ENCODE results near the gene CRELD2. TPM values are rescaled to one million over a fixed set of nuclear protein-coding genes. Genes with fewer than 3 reads are reported as not detected.

CRELD2 gene
- polyA plus RNA-seq, 3 donors: 20.3 to 33.2 (median 27.6) TPM

DNA sequence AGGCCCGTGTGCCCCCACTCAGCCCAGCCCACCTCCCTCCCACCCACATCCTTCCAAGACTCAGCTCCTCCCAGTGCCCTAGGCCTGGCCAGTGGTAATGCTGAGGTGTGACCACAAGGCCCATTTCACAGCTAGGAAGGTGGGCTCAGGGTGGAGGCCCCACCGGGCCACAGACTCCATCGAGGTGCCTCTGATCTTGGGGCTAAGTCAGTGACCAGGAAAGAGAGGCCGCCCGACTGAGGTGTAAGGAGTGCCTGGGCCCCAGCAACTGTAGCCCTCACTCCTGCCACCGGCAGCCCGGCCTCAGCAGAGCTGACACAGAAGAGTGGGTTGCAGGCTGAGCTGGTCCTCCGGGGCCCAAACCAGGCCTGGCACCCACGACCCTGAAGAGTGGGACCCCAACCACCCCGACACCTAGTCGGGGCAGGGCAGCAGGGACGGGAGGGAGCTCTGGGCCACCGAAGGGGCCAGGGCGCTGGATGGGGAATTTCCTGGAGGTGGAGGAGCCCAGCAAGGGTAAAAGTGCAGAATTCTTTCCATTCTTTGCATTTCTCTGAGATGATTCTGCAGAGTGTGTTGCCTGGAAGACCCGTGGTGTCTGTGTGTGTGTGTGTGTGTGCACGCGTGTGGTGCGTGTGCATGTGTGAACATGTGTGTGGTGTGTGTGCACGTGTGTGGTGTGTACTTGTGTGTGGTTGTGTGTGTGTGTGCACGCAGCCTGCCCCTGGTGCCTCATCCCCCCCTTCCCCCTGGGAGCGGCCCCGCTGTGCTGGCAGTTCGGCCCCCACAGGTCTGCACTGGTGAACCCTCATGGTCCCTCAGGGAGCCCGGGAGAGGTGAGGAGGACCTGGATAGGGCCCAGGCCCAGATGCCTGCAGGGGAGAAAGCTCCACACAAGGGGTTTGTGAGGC is 33.8 kb downstream of the CRELD2 start:
- TF ChIP-seq CTCF (IDR thresholded peaks at IDR 0.05): no peak
- H4K20me1 ChIP-seq (ENCODE audit: insufficient read depth, low read length): no peaks in the 10 kb centered on the region
- Mint-ChIP-seq H3K4me1 (peaks cover 18% of the 10 kb centered on the region), H3K27ac (peak overlapping the region in 1 of 7 donors; percentile 36), H3K4me3 (no peak overlapping the region), H3K27me3 (ENCODE audit: low read depth in 3 of 3) (peaks cover 0 to 4% (median 2%) of the 10 kb centered on the region in 3 donors), H3K9me3 (no peaks in the 10 kb centered on the region), H3K36me3 (no peaks in the 10 kb centered on the region)
- DNase-seq: no peak
- no peaks in the 10 kb centered on the region for H3K9me3 ChIP-seq (replicated peaks in 1 of 2; ENCODE audit: control insufficient read depth in 1 of 2, insufficient read depth in 1 of 2, low read length in 2 of 2)
- intact Hi-C loops (cut with micrococcal nuclease): no loop called here
- no peaks in the 10 kb centered on the region for H3K36me3 ChIP-seq (replicated peaks in 1 of 2; ENCODE audit: control insufficient read depth in 1 of 2, insufficient read depth in 2 of 2, low read length in 2 of 2)
- H3K79me2 ChIP-seq (ENCODE audit: insufficient read depth, low read length): no peaks in the 10 kb centered on the region
- no peak overlapping the region for H3K4me2 ChIP-seq (replicated peaks; ENCODE audit: extremely low read depth, low read length, poor library complexity, severe bottlenecking)
- no peak overlapping the region for H2AFZ ChIP-seq (ENCODE audit: insufficient read depth, low read depth, low read length, poor library complexity, severe bottlenecking)
- no peaks in the 10 kb centered on the region for H3K27me3 ChIP-seq (ENCODE audit: control insufficient read depth in 2 of 2, insufficient read depth in 2 of 2, low read length in 2 of 2)
- H3K9ac ChIP-seq (ENCODE audit: insufficient read depth, low read length, poor library complexity, severe bottlenecking): no peak overlapping the region
- peaks cover 29 to 48% of the 10 kb centered on the region in 2 donors for H3K4me1 ChIP-seq (ENCODE audit: control insufficient read depth in 1 of 2, insufficient read depth in 2 of 2, low read length in 2 of 2)
- H3K4me3 ChIP-seq (replicated peaks in 1 of 3; ENCODE audit: low read depth in 2 of 3, low read length in 3 of 3): no peak overlapping the region
- no peak overlapping the region for H3K27ac ChIP-seq (ENCODE audit: low read depth in 1 of 2, low read length in 2 of 2)
- 93% methylated on average over 15 of the region's 24 CpGs for WGBS (ENCODE audit: insufficient coverage)

DNA sequence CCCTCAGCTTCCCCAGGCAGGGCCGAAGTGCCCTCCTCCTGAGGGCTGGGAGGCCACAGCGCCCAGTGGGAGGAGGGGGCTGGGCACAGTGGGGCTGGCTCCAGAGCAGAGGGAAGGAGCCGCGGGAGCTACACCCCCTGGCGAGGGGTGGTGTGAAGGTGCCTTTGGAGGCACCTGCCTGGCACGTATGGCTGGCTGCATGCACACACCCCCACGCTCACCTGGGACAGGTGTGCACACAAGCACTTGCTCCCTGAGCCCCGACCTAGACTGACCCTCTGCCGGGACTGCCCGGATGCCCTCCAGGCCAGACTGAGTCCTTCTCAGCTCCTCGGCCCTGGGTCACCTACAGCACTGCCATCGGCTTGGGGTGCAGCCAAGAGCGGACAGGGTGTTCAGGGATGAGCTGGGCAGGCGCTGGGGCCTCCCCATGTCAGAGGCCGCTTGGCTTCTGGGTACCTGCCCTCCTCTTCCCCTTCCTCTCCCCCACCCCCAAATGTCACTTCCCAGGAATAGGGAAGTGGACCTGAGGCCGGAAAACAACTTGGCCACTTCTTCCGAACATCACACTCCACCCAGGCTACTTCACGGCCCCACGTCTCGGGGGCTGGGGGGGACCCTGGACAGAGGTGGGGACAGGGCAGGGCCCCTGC is 34.7 kb downstream of the CRELD2 start:
- H3K4me1 Mint-ChIP-seq: peaks cover 18% of the 10 kb centered on the region

More for the DNA sequence above, 34.7 kb downstream of the CRELD2 start:
- Mint-ChIP-seq H3K27ac (peak overlapping the region in 4 of 7 donors; percentile 32 to 91 (median 54)), H3K27me3 (ENCODE audit: low read depth in 3 of 3) (peaks cover 0 to 4% (median 2%) of the 10 kb centered on the region in 3 donors), H3K36me3 (no peaks in the 10 kb centered on the region), H3K9me3 (no peaks in the 10 kb centered on the region), H3K4me3 (peak overlapping the region in 1 of 2 donors; percentile 48)
- no peaks in the 10 kb centered on the region for H3K9me3 ChIP-seq (replicated peaks in 1 of 2; ENCODE audit: control insufficient read depth in 1 of 2, insufficient read depth in 1 of 2, low read length in 2 of 2)
- no peaks in the 10 kb centered on the region for H3K27me3 ChIP-seq (ENCODE audit: control insufficient read depth in 2 of 2, insufficient read depth in 2 of 2, low read length in 2 of 2)
- peaks cover 29 to 48% of the 10 kb centered on the region in 2 donors for H3K4me1 ChIP-seq (ENCODE audit: control insufficient read depth in 1 of 2, insufficient read depth in 2 of 2, low read length in 2 of 2)
- peak overlapping the region; percentile 19 to 73 for H3K27ac ChIP-seq (ENCODE audit: low read depth in 1 of 2, low read length in 2 of 2)
- no peak for TF ChIP-seq CTCF (IDR thresholded peaks at IDR 0.05)
- no peaks in the 10 kb centered on the region for H3K79me2 ChIP-seq (ENCODE audit: insufficient read depth, low read length)
- H3K9ac ChIP-seq (ENCODE audit: insufficient read depth, low read length, poor library complexity, severe bottlenecking): peak overlapping the region; percentile 47
- H3K4me2 ChIP-seq (replicated peaks; ENCODE audit: extremely low read depth, low read length, poor library complexity, severe bottlenecking): peak overlapping the region; percentile 61
- WGBS (ENCODE audit: insufficient coverage): 66% methylated on average over 17 of the region's 20 CpGs
- no peaks in the 10 kb centered on the region for H4K20me1 ChIP-seq (ENCODE audit: insufficient read depth, low read length)
- intact Hi-C loops (cut with micrococcal nuclease): no loop called here
- H3K4me3 ChIP-seq (replicated peaks in 1 of 3; ENCODE audit: low read depth in 2 of 3, low read length in 3 of 3): peak overlapping the region in 1 of 3 experiments; percentile 36
- peak overlapping the region; percentile 77 for H2AFZ ChIP-seq (ENCODE audit: insufficient read depth, low read depth, low read length, poor library complexity, severe bottlenecking)
- H3K36me3 ChIP-seq (replicated peaks in 1 of 2; ENCODE audit: control insufficient read depth in 1 of 2, insufficient read depth in 2 of 2, low read length in 2 of 2): no peaks in the 10 kb centered on the region
- peak; percentile 52 to 69 (median 61) for DNase-seq

Data from CD14-positive monocyte (primary cell).